Hepatocyte (in vitro differentiated cells): ENCODE results near the gene TTC31. TPM values are rescaled to one million over a fixed set of nuclear protein-coding genes. Genes with fewer than 3 reads are reported as not detected.

ENCODE experiments used
- DNase-seq: peaks from one replicate; pipeline ENCODE4 v3.0.0-alpha.2; 2016; ENCODE audit warnings: low spot score
- H2AFZ ChIP-seq: fragments of 200-600 bp; sonication (generic); 2 replicates; pipeline ENCODE4 v1.6.0; 2016; ENCODE audit warnings: antibody characterized with exemption, mild to moderate bottlenecking
- H3K27ac ChIP-seq: fragments of 200-600 bp; sonication (generic); 2 replicates; pipeline ENCODE4 v1.5.1; 2016; ENCODE audit warnings: mild to moderate bottlenecking
- H3K27me3 ChIP-seq: fragments of 200-600 bp; sonication (generic); 2 replicates; pipeline ENCODE4 v1.6.1; 2016
- H3K36me3 ChIP-seq: fragments of 200-600 bp; sonication (generic); replicated peaks from 2 replicates; pipeline ENCODE4 v1.5.1; 2016; ENCODE audit warnings: low read depth; ENCODE audit not compliant: insufficient read depth
- H3K4me1 ChIP-seq: fragments of 200-600 bp; sonication (generic); 2 replicates; pipeline ENCODE4 v1.5.1; 2016; ENCODE audit warnings: mild to moderate bottlenecking, moderate library complexity; ENCODE audit not compliant: insufficient read depth
- H3K4me2 ChIP-seq: fragments of 200-600 bp; sonication (generic); 2 replicates; pipeline ENCODE4 v1.6.0; 2016
- H3K4me3 ChIP-seq: fragments of 200-600 bp; sonication (generic); 2 replicates; pipeline ENCODE4 v1.5.1; 2016; ENCODE audit warnings: mild to moderate bottlenecking
- H3K79me2 ChIP-seq: fragments of 200-600 bp; sonication (generic); 2 replicates; pipeline ENCODE4 v1.6.0; 2017; ENCODE audit warnings: mild to moderate bottlenecking
- H3K9me2 ChIP-seq: fragments of 200-600 bp; sonication (generic); replicated peaks from 2 replicates; pipeline ENCODE4 v1.6.0; 2017; ENCODE audit warnings: mild to moderate bottlenecking; ENCODE audit not compliant: insufficient read depth
- H3K9me3 ChIP-seq: fragments of 200-600 bp; sonication (generic); 2 replicates; pipeline ENCODE4 v1.5.1; 2016; ENCODE audit warnings: low read depth, mild to moderate bottlenecking
- H4K20me1 ChIP-seq: fragments of 200-600 bp; sonication (generic); 2 replicates; pipeline ENCODE4 v1.6.0; 2016; ENCODE audit warnings: mild to moderate bottlenecking; ENCODE audit not compliant: insufficient read depth, poor library complexity, severe bottlenecking
- EZH2 ChIP-seq: fragments of 200-600 bp; sonication (generic); IDR thresholded peaks from 2 replicates; pipeline ENCODE4 v1.6.1; 2016; ENCODE audit warnings: antibody characterized with exemption, mild to moderate bottlenecking, borderline replicate concordance
- EZH2phosphoT487 ChIP-seq: fragments of 200-600 bp; sonication (generic); IDR thresholded peaks from one replicate; pipeline ENCODE4 v1.6.1; 2018; ENCODE audit warnings: antibody characterized with exemption, mild to moderate bottlenecking, low read depth, moderate library complexity; ENCODE audit not compliant: unreplicated experiment, severe bottlenecking
- WGBS: methylation state at CpG from one replicate; pipeline ENCODE4 v1.1.6; 2016; ENCODE audit warnings: low lambda C conversion rate; ENCODE audit errors: missing lambda C conversion rate; 5-methylcytosine and 5-hydroxymethylcytosine counted together
- polyA plus RNA-seq: library from polyadenylated mRNA; unstranded; fragments of >200 nt; fragmentation: Nextera tagmentation; extraction: Ambion mirVana; gene quantifications from 2 replicates; pipeline ENCODE4 v1.2.1, GENCODE V29; 2016
- total RNA-seq: library from RNA; depleted of rRNA; stranded (reverse); fragments of >200 nt; gene quantifications from 2 replicates; pipeline ENCODE4 v1.2.3, GENCODE V29; 2014
- TF ChIP-seq, protein P1 (sequence below): fragments of 200-600 bp; sonication (generic); IDR thresholded peaks from 2 replicates; pipeline ENCODE4 v1.5.1; 2016; ENCODE audit warnings: antibody characterized with exemption, mild to moderate bottlenecking; ENCODE audit not compliant: poor library complexity

TTC31 gene
- total and polyA plus RNA-seq, 2 experiments from 2014 or later: 21.3 to 25.1 TPM

DNA sequence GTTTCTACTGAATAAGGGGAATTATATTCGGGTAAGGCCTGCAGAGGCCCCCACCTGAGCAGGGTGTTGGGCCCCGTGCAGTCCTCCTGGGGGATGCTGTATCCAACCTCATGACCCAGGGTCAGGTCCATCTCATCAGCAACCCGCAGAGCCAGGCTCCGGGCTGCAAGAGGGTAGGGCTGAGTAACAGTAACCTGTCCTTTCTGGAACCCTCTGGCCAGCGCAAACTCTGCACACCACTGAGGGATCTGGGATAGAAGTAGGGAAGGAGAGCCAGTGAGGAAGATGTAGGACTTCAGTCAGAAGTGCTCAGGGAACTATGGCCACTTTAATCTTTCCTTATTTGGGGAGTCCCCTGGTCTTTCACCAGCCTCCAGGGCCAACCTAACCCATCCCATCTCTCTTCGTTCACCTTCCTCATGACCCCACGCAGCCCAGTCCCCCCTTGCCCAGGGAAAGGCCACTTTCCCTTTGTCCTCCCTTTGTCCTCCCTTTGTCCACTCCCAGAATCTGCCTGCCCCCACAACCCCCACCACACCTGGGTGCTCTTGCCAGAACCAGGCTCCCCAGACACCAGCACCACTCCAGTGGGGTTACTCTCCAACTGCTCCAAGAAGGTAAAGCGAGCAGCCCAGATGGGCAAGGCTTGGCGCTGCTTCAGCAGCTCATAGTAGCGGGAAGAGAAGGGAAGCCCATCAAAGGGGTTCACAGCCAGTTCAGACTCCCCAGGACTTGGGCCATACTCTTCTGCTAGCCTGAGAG is 42.3 kb downstream of the TTC31 start:
- no peak overlapping the region for H3K4me3 ChIP-seq
- TF ChIP-seq, protein P1, sequence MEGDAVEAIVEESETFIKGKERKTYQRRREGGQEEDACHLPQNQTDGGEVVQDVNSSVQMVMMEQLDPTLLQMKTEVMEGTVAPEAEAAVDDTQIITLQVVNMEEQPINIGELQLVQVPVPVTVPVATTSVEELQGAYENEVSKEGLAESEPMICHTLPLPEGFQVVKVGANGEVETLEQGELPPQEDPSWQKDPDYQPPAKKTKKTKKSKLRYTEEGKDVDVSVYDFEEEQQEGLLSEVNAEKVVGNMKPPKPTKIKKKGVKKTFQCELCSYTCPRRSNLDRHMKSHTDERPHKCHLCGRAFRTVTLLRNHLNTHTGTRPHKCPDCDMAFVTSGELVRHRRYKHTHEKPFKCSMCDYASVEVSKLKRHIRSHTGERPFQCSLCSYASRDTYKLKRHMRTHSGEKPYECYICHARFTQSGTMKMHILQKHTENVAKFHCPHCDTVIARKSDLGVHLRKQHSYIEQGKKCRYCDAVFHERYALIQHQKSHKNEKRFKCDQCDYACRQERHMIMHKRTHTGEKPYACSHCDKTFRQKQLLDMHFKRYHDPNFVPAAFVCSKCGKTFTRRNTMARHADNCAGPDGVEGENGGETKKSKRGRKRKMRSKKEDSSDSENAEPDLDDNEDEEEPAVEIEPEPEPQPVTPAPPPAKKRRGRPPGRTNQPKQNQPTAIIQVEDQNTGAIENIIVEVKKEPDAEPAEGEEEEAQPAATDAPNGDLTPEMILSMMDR: no peak
- TF ChIP-seq EZH2phosphoT487 (no peak), EZH2 (no peak)
- H3K79me2 ChIP-seq: peaks cover 22% of the 10 kb centered on the region
- H3K9me2 ChIP-seq: no peaks in the 10 kb centered on the region
- no peak overlapping the region for H2AFZ ChIP-seq
- no peaks in the 10 kb centered on the region for H3K4me1 ChIP-seq
- no peaks in the 10 kb centered on the region for H3K36me3 ChIP-seq
- DNase-seq: no peak
- H3K4me2 ChIP-seq: peak overlapping the region; percentile 10
- H3K27me3 ChIP-seq: peaks cover 7% of the 10 kb centered on the region
- WGBS: 93% methylated on average over 10 of the region's 10 CpGs
- H3K9me3 ChIP-seq: no peaks in the 10 kb centered on the region
- peaks cover 7% of the 10 kb centered on the region for H4K20me1 ChIP-seq
- H3K27ac ChIP-seq: no peak overlapping the region

DNA sequence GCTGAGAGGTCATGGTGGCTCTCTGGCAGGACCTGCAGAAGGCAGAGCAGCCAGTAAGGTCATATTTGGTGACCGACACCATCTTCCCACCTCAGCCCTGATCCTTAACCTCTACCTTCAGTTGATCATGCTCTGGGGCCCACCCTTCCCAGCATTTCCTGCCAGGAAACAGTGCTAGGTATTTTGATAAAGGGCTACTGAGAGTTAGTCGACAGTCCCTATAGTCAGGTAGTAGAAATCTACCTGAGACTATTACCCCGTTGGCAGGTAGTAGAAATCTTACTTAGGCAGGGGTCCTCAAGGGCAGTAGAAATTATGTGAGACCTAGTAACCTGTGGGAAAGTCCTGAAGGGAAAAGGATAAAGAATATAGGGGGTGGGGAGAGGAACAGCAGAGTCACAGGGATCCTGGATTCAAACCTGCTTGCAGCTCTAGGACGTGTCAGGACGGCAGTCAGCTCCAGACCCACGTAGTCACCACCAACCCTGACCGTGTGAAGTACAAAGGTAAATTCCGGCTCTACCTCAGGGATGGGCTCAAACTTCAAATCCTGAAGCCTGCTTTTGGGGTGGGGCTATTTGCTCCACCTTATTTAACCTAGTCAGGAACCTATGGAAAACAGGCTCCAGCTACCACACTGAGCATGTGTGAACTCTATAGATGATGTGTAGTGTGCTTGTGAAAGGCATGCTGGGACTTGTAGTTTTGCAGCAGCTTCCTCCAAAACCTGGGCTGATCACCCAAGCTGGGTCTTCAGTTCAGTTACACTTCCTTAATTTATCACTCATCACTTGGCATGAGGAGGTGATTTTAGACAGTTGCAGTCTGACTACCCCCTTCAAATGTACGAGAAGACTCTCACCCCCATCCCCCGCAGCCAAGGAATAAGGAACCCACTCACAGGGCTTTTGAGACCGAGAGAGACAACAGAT is 43.1 kb downstream of the TTC31 start, which contains the start of gene DQX1:
Gene DQX1, minus strand, starts transcription at position 515 of the 932 bp plus-strand sequence. Its CDS starts 502 bp downstream, at position 13.
- H3K4me2 ChIP-seq: peak within 1 kb of the TSS; percentile 10
- H3K9me2 ChIP-seq: no peaks in the 10 kb centered on the region
- H3K79me2 ChIP-seq: peaks cover 28% of the 10 kb centered on the region
- 94% methylated on average over 11 of the region's 11 CpGs for WGBS
- H3K9me3 ChIP-seq: no peaks in the 10 kb centered on the region
- H3K27me3 ChIP-seq: no peaks in the 10 kb centered on the region
- TF ChIP-seq EZH2phosphoT487: no peak
- TF ChIP-seq, protein P1: no peak
- no peak for TF ChIP-seq EZH2
- H3K4me1 ChIP-seq: no peaks in the 10 kb centered on the region
- peak; percentile 32 for DNase-seq
- H3K27ac ChIP-seq: no peak within 1 kb of the TSS
- H4K20me1 ChIP-seq: peaks cover 7% of the 10 kb centered on the region
- H3K36me3 ChIP-seq: no peaks in the 10 kb centered on the region
- H2AFZ ChIP-seq: no peak within 1 kb of the TSS
- no peak within 1 kb of the TSS for H3K4me3 ChIP-seq

DNA sequence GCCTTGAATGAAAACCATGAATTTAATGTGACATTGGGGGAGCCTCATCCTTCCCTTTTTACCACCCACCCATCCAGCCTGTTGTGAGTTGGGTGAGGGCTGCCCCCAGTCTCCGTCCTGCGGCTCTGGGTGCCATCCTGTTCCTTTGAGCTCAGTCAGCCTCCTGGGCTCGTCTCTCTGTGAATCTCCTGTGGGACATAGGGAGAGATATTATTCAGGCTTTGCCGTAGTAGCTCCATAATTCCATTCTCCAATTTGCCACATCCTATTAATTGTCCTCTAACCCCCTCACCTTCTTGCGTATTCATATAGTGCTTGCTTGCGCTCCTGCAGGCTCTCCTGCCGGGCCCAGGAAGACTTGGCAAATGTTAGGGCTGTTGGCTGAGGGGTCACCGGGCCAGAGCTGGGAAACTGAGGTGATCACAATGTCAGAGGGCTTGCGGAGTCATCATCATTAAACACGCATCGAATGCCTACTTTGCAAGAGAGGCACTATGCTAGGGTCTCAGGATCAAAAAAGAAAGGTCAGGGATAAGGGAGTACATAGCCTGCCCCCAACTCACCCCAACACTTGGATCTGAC is 43.9 kb downstream of the TTC31 start:
- TF ChIP-seq EZH2phosphoT487 (no peak), EZH2 (no peak)
- TF ChIP-seq, protein P1: no peak
- H3K4me2 ChIP-seq: no peak overlapping the region

More for the DNA sequence above, 43.9 kb downstream of the TTC31 start:
- H3K79me2 ChIP-seq: peaks cover 32% of the 10 kb centered on the region
- H3K27me3 ChIP-seq: no peaks in the 10 kb centered on the region
- no peak overlapping the region for H2AFZ ChIP-seq
- 97% methylated on average over 11 of the region's 11 CpGs for WGBS
- no peaks in the 10 kb centered on the region for H3K9me3 ChIP-seq
- no peak for DNase-seq
- no peaks in the 10 kb centered on the region for H3K36me3 ChIP-seq
- H4K20me1 ChIP-seq: peaks cover 7% of the 10 kb centered on the region
- H3K4me1 ChIP-seq: no peaks in the 10 kb centered on the region
- H3K9me2 ChIP-seq: no peaks in the 10 kb centered on the region
- H3K27ac ChIP-seq: no peak overlapping the region
- no peak overlapping the region for H3K4me3 ChIP-seq
